SK-N-SH treated with all-trans-retinoic acid at 6 μM for 48 hours (cell line): ENCODE measurements around the gene GLIS1.

ENCODE experiments used
- CSDC2 ChIP-seq: fragments of 250-450 bp; sonication (Bioruptor Pico); IDR thresholded peaks from 2 replicates; pipeline ENCODE4 v1.5.0; 2020; ENCODE audit warnings: mild to moderate bottlenecking, moderate library complexity
- GLIS3 ChIP-seq: fragments of 250-450 bp; sonication (Bioruptor Pico); IDR thresholded peaks from 2 replicates; pipeline ENCODE4 v1.5.0; 2020; ENCODE audit warnings: mild to moderate bottlenecking, moderate library complexity
- RARB ChIP-seq: fragments of 250-450 bp; sonication (Bioruptor Pico); IDR thresholded peaks from 2 replicates; pipeline ENCODE4 v1.8.0; 2021; ENCODE audit warnings: mild to moderate bottlenecking, moderate library complexity
- TCF4 ChIP-seq: fragments of 250-450 bp; sonication (Bioruptor Pico); IDR thresholded peaks from 2 replicates; pipeline ENCODE4 v1.8.0; 2021; ENCODE audit warnings: mild to moderate bottlenecking, moderate library complexity, borderline replicate concordance
- ZFP30 ChIP-seq: fragments of 450-650 bp; formaldehyde crosslinking; IDR thresholded peaks from 2 replicates; pipeline ENCODE4 v1.5.0; 2022; ENCODE audit warnings: mild to moderate bottlenecking, moderate library complexity
- ZNF565 ChIP-seq: fragments of 450-650 bp; formaldehyde crosslinking; conservative IDR thresholded peaks from 2 replicates; pipeline ENCODE4 v1.5.0; 2020; ENCODE audit warnings: low read depth, mild to moderate bottlenecking, moderate library complexity
- ZNF70 ChIP-seq: fragments of 450-650 bp; formaldehyde crosslinking; IDR thresholded peaks from 2 replicates; pipeline ENCODE4 v1.5.0; 2020; ENCODE audit warnings: mild to moderate bottlenecking, moderate library complexity
- ZNF8 ChIP-seq: fragments of 450-650 bp; formaldehyde crosslinking; IDR thresholded peaks from 2 replicates; pipeline ENCODE4 v1.5.0; 2020; ENCODE audit warnings: mild to moderate bottlenecking, moderate library complexity
- TF ChIP-seq, protein P1 (sequence below): fragments of 250-450 bp; sonication (Bioruptor Pico); IDR thresholded peaks from 2 replicates; pipeline ENCODE4 v1.8.0; 2020; ENCODE audit warnings: mild to moderate bottlenecking, moderate library complexity, borderline replicate concordance
- TF ChIP-seq, protein P2 (sequence below): fragments of 250-450 bp; sonication (Bioruptor Pico); IDR thresholded peaks from 2 replicates; pipeline ENCODE4 v1.5.1; 2020; ENCODE audit warnings: low read depth, mild to moderate bottlenecking, moderate library complexity
- TF ChIP-seq, protein P3 (sequence below): fragments of 250-450 bp; sonication (Bioruptor Pico); IDR thresholded peaks from 2 replicates; pipeline ENCODE4 v1.5.0; 2020; ENCODE audit warnings: mild to moderate bottlenecking, moderate library complexity

DNA sequence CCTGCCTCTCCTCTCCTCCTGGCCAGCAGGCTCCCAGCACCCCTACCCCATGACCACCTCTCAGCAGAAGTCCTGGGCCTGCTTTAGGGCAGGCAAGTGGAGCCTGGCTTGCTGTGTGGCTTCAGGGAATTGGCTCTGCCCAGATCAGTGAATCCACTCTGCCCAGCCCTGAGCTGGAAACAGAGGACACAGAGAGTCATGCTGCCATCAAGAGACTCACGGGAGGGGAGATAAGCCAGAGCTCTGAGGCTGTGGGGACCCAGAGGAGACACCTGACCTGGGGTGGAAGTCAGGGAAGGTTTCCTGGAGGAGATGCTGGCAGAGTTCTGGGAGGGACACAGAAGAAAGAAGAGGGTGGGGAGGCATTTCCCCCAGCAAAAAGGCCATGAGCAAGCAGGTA lies 54.2 kb downstream of the GLIS1 start:
- no peak for TF ChIP-seq ZFP30 (CRISPR knock-in tag)
- no peak for TF ChIP-seq ZNF70 (CRISPR knock-in tag)
- TF ChIP-seq, protein P1, sequence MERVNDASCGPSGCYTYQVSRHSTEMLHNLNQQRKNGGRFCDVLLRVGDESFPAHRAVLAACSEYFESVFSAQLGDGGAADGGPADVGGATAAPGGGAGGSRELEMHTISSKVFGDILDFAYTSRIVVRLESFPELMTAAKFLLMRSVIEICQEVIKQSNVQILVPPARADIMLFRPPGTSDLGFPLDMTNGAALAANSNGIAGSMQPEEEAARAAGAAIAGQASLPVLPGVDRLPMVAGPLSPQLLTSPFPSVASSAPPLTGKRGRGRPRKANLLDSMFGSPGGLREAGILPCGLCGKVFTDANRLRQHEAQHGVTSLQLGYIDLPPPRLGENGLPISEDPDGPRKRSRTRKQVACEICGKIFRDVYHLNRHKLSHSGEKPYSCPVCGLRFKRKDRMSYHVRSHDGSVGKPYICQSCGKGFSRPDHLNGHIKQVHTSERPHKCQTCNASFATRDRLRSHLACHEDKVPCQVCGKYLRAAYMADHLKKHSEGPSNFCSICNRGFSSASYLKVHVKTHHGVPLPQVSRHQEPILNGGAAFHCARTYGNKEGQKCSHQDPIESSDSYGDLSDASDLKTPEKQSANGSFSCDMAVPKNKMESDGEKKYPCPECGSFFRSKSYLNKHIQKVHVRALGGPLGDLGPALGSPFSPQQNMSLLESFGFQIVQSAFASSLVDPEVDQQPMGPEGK, result no peak
- TF ChIP-seq TCF4 (CRISPR knock-in tag), result no peak
- TF ChIP-seq, protein P2, sequence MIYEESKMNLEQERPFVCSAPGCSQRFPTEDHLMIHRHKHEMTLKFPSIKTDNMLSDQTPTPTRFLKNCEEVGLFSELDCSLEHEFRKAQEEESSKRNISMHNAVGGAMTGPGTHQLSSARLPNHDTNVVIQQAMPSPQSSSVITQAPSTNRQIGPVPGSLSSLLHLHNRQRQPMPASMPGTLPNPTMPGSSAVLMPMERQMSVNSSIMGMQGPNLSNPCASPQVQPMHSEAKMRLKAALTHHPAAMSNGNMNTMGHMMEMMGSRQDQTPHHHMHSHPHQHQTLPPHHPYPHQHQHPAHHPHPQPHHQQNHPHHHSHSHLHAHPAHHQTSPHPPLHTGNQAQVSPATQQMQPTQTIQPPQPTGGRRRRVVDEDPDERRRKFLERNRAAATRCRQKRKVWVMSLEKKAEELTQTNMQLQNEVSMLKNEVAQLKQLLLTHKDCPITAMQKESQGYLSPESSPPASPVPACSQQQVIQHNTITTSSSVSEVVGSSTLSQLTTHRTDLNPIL (CRISPR knock-in tag), result no peak
- TF ChIP-seq RARB, result no peak
- TF ChIP-seq, protein P3, sequence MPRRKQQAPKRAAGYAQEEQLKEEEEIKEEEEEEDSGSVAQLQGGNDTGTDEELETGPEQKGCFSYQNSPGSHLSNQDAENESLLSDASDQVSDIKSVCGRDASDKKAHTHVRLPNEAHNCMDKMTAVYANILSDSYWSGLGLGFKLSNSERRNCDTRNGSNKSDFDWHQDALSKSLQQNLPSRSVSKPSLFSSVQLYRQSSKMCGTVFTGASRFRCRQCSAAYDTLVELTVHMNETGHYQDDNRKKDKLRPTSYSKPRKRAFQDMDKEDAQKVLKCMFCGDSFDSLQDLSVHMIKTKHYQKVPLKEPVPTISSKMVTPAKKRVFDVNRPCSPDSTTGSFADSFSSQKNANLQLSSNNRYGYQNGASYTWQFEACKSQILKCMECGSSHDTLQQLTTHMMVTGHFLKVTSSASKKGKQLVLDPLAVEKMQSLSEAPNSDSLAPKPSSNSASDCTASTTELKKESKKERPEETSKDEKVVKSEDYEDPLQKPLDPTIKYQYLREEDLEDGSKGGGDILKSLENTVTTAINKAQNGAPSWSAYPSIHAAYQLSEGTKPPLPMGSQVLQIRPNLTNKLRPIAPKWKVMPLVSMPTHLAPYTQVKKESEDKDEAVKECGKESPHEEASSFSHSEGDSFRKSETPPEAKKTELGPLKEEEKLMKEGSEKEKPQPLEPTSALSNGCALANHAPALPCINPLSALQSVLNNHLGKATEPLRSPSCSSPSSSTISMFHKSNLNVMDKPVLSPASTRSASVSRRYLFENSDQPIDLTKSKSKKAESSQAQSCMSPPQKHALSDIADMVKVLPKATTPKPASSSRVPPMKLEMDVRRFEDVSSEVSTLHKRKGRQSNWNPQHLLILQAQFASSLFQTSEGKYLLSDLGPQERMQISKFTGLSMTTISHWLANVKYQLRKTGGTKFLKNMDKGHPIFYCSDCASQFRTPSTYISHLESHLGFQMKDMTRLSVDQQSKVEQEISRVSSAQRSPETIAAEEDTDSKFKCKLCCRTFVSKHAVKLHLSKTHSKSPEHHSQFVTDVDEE, result no peak
- no peak for TF ChIP-seq CSDC2
- TF ChIP-seq GLIS3 (CRISPR knock-in tag), result no peak
- no peak for TF ChIP-seq ZNF8 (CRISPR knock-in tag)
- TF ChIP-seq ZNF565 (CRISPR knock-in tag), result no peak
